ENCODE results near the gene ST7.
"Not testable (repeated sequence)": the region's sequence is repeated elsewhere in the genome, so short reads cannot be mapped to it uniquely, and the experiment has no call there.

The ST7 gene

DNA sequence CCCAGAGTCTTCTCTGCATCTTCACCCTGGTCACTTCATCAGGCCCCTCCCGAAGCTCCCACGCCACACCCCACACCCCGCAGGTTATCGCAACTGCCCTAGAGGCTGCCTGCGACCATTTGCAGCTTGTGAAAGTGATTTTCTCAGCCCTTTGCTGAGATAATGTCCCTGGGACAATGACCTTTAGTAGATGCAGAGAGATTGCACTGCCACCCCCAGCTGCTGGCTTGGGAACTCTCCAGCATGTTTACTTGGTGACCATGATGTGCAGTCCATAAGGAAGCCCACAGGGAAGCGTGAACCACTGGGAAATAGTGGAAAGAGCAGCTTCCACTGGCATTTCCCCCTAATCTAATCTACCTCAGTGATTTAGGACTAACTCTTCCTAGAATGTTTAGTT, 272.2 kb downstream of the ST7 start:
- DNase-seq (ENCODE audit: low read depth in 3 of 3), result no peak

DNA sequence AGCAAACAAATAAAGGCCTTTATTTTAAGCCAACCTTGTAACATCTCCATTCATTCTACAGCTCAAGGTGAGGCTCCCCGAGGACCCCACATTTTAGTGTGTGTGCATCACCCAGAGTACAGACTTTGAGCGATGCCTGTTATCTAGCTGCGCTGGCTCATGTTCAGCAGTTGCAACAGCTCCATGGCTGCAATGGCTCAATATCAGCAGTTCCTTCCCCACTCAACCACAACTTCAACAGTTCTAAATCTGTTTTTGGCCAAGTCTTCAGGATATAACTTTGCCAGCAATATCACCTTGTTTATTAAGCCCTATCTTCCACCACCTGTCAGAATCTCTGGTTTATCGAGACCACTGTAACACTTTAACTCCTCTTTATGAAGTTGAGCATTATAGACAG, 273.8 kb downstream of the ST7 start:
- no peak for DNase-seq (ENCODE audit: low read depth in 3 of 3)

DNA sequence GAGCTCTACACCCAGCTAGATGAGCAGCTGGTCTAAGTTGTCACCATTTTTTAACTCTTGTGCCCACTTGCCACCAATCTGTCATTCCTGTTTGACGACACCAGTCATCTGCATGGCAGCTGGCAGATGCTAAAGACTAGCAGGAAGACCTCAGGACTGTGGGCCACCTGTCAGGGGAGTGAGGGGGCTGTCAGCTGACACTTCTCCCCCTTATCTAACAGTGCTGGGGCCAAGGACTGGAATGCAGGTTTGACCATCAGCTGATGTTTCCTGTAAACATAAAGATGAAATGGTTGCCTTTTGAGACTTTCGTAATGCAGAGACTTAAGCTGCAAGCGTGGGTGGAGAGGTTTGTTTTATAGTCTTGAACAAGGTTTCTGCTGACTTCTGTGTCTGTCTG, 276.0 kb downstream of the ST7 start:
- no peak for DNase-seq (ENCODE audit: low read depth in 3 of 3)

DNA sequence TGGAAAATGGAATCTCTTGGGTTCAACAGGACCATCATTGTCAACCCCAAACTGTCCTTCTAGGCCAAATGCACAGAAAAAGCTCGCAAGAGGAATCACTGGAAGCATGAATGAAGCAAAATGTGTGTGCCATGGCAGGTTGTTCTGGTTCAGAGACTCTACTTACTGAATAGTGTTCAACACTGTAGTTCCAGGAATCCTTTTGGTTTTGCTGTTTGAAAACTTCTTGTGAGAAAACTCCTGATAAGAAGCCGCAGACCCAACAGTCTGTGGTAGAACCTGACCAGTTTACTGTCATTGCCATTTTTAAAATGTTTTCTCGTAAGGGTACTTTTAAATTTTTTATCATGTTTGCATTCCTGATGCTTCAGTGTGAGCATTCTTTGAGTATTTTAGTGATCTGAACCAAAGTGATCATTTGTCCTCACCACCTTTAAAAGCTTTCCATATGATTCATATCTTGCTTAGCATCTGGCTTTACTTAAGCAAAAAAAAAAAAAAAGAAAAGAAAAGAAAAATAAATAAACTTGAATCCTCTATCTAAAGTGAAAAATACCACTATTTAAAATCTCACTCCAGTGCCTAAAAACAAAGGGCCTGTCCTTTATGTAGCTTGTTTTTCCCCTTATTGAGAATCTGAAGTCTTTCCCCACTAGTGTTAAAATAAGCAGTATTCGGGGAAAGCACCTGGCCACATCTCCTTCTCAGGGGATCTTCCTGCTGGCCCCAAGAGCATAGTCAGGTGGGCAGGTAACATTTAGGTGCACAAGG, 277.2 kb downstream of the ST7 start:
- no peak for DNase-seq (ENCODE audit: low read depth in 3 of 3)

DNA sequence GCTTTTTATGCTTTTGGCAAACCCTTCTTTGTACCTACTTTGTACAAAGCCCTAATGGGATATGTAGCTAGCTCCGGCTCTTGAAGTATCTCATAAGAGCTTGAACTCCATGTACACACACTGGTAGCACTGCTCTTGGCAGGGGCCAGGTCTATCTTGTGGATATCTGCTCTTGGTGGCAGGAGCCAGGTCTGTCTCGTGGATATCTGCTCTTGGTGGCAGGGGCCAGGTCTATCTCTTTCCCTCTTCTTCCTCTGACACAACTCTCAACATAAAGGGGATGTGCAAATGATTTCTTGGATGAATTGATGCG, 277.7 kb downstream of the ST7 start:
- no peak for DNase-seq (ENCODE audit: low read depth in 3 of 3)

DNA sequence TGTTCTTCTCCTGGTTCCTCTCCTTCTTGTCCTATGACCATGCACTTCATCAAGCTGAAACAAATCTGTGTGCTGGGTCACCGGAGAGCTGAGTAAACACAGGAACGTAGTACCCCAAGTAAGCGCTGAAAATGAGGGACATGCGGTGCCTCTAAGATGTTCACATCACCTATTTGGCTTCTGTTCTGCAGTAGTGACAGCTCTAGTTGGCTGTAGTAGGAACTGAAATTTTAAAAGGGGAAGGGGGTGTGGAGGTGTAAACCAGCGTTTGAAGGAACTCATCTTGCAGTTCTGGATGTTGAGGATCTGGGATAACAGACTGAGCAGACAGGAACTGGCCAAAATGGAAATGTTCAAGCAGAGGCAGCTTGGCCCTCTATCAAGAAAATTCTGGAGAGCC, 284.3 kb downstream of the ST7 start:
- DNase-seq (ENCODE audit: low read depth in 3 of 3), result no peak

DNA sequence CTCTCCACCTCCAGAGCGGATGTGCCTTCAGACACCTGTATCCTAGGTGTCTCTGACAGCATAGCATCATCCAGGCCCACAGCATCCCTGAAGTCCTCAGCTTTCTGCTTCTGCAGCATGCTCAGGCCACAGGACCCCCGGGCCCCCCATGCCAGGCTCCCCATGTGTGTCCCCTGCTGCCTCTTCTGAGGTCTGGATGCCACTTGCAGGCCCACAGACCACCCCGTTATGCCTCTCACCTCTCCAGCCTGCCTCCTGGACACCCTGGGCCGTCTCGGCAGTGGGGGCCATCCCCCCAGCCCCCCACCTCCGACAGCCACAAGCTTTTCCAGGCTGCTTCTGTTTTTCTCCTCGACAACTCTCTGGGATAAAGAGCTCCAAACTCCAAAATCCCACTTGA, 285.2 kb downstream of the ST7 start:
- no peak for DNase-seq (ENCODE audit: low read depth in 3 of 3)

DNA sequence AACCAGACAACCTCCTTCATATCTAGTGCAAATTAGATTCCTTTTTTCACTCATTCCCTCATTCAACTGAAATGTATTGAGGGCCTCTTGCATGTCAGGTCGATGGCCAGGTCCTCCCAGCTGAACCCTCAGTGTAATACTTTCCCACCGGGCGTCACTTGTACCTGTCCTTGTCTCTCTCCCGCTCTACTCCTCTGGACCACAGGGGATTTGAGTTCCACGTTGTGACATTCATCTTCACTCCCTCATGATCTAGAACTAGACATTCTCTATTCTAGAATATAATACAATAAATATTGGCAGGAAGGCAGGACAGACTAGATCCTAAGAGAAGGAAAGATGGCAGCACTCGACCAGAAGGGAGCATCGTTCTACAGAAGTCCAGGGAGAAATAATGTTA, 285.6 kb downstream of the ST7 start:
- DNase-seq (ENCODE audit: low read depth in 3 of 3), result no peak

DNA sequence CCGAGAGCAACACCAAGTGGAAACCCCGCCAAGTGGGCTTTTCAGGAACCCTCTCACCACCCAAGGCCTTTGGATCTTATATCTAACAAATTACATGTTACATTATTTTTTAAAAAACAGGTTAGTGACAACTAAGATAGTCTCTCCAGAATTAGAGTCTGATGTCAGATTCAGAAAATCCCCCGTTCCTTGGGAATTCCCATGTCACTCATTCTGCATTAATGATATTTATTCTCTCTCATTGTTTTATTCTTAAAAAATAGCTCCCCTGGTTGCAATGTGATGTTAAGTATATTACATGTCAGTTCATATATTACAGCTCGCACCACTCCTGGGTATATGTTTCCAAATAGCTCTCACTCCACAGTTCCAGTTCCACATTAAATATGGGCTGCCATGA, 287.8 kb downstream of the ST7 start:
- DNase-seq (ENCODE audit: low read depth in 3 of 3), result no peak

DNA sequence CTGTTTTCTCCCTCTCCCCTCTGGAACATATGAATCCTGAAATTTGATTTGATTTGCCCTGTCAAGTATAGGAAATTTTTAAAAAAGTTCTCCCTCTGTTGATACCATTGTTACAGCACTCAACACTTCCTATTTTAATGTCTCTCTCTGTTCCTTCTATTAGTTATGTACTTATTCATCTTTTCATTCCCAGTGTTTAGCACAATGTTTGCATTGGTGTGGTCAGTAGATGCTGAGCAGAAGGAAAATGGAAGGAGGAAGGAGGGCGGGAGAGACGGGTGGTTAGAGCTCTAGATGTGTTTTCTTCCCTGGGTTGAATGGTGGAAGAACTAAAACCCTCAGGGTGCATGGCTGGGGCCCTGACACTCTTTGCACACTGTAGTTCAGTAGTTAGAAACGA, 290.1 kb downstream of the ST7 start:
- DNase-seq (ENCODE audit: low read depth in 3 of 3), result no peak

DNA sequence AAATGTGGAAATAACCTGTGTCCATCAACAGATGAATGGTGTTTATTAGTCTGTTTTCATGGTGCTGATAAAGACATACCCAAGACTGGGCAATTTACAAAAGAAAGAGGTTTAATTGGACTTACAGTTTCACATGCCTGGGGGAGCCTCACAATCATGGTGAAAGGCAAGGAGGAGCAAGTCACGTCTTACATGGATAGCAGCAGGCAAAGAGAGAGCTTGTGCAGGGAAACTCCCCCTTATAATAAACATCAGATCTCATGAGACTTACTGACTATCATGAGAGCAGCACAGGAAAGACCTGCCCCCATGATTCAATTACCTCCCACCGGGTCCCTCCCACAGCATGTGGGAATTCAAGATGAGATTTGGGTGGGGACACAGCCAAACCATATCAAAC, 292.4 kb downstream of the ST7 start:
- DNase-seq (ENCODE audit: low read depth in 3 of 3), result not testable (repeated sequence)

DNA sequence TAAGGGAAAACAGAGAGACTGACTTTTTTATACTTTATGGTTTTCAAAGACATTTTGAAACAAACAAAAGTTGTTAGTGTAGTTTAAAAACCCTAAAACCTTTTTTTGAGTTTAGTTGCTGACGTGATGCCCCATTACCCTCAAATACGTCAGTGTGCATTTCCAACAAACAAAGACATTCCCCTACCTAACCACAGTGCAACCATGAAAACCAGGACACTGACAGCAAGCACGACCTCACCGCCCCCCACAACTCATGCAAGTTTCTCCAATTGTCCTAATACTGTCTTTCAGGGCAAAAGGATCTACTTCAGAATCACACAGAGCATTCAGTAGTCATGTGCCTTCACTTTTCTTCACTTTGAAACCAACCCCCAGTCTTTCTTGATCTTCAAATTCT, 294.5 kb downstream of the ST7 start:
- DNase-seq (ENCODE audit: low read depth in 3 of 3), result no peak

DNA sequence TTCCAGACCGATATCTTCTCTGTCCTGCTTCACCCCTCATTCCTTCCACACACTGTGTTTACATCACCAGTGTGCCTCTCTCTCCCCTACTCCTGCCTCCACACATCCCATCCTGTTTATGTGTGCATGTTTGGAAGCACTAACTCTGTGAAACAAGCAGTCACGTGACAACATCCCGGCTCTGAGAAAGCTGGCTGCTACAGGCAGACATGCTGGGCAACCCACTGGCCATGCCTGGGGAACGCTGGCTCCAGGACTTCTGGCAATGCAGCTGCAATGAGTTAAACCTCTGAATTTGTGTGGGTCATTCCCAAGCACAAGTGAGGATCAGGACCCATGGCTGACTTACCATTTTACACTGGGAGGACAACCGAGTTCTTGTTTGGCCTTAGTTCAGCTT, 295.5 kb downstream of the ST7 start:
- DNase-seq (ENCODE audit: low read depth in 3 of 3), result no peak

DNA sequence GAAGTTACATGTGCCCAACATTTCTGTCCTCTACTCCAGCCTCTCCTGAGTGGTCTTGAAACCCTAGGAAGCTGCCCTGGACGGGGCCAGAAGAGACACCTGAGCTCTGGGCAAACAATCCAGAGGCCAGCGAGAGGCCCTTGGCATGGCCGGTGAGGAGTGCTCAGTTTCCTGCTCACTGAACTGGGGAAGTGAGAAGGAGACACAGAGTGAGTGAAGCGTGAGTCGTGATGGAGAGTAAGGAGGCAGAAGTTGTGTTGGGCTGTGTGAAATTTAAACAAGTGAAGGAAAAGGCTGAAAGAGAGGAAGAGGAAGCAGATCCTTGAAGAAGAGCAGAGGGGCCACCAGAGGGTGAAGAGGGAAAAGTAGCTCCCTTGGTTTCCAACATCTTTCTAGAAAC, 296.4 kb downstream of the ST7 start:
- DNase-seq (ENCODE audit: low read depth in 3 of 3), result no peak

DNA sequence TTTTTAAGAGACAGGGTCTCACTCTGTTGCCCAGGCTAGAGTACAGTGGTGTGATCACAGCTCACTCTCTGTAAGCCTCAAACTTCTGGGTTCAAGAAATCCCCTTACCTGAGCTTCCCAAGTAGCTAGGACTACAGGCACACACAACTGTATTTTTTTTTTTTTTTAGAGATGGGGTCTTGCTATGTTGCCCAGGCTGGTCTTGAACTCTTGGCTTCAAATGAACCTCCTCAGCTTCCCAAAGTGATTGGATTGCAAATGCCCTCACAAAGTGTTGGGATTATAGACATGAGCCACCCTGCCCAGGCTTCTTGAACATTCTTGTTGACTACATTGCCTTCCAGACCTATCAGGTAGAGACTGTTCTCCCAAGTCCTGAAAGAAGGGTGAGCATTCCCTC, 296.9 kb downstream of the ST7 start:
- DNase-seq (ENCODE audit: low read depth in 3 of 3), result no peak

DNA sequence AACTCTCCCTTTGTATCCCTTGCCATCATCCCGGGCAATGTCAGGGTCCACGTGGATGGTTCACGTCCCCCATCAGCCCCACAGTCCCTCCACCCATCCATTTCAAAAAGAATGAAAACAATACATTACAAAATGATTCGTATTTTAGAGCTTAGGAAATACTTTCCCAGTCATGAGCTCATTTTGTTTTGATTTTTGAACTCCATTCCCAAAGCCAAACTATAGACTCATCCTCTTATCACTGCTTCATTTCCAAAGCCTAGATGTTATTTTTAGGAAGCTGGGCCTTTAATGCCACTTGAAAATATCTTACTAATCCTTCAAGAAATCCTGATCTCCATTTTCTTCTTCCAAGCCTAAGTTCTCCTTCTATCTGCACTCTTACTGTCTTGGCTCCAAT, 297.5 kb downstream of the ST7 start:
- no peak for DNase-seq (ENCODE audit: low read depth in 3 of 3)

DNA sequence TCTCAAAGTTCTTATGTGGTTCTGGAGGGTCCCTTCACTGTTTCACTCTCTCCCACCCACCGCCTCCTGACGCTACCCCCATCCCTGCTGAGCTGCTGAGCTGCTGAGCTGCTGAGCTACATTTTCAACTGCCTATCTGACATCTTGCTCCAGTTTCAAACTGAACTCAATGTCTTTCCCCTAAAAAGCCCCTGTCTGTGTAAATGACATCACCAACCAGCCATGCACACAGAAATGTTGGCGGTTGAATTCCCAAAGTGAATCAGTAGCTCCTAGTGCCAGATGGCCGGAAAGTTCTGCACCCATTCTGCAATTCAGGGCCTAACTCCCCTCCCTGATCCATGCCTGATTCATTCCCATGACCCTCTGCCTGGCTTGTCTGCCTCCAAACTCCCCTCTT, 298.4 kb downstream of the ST7 start:
- no peak for DNase-seq (ENCODE audit: low read depth in 3 of 3)

DNA sequence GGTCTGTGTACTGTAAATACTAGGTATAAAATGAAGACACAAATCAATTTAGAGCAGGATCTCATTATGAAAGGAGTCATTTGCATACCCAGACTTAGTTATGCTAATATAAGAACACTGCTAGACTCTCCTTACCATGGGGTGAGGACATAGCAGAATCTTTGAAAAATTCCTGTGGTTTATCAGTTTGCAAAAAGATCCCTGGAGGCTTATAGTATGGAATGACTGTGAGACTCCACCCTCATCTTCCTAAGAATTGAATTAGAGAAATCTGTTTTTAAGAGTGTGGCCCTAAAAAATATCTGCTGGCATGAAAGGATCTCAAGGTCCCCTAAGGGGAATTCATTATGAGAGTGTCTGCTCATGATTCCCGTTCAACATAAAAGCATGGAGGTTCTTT, 306.3 kb downstream of the ST7 start:
- no peak for DNase-seq (ENCODE audit: low read depth in 3 of 3)

DNA sequence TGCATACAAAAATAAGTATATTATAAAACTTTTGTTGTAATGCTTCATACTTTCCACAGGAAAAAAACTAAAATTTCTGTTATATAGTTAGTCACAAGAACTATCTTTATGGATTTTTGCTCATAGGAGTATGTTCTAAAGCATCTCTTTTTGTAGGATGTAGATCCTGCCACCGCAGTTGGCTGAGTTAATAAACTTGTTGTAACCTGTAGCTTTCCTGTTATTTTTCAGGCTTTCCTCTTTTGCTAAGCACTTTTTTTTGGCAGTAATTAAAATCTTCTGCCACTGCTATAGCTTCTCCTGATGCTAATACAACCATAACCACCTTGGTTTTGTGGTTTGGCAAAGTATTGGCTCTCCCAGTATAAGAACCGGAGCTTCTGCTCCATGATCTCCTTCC, 309.2 kb downstream of the ST7 start:
- no peak for DNase-seq (ENCODE audit: low read depth in 3 of 3)

DNA sequence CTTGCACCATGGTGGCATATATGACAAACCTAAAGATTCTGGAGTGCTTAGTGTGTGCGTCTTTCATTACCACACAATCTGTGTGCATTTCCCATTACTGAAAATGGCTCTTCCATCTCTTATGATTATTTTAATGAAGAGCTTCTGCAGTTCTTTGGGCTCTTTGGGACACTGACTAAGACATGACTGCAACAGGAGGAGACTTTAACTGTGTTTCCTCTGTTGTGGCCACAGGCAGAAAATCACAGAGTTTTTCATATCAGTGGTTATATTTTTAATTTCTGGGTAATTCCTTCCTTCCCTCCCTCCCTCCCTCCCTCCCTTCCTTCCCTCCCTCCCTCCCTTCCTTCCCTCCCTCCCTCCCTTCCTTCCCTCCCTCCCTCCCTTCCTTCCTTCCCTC, 311.4 kb downstream of the ST7 start:
- DNase-seq (ENCODE audit: low read depth in 3 of 3), result no peak

DNA sequence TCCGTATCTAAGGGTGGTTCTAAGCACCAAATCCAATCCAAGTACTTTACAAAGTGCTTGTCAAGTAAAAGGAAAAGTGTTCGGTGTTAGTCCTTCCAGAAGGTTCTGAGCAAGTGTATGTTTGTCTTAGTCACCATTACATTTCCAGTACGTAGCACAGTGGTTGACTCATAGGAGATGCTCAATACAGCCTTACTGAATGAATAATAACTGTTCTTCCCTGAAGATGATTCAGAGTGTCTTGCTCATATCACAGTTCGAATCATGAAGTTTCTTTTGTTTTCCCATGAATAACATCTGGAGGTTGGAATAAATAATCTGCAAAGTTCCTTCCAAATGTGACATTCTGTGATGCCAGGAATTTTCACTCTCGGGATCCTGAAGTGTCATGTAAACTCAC, 316.1 kb downstream of the ST7 start:
- no peak for DNase-seq (ENCODE audit: low read depth in 3 of 3)

DNA sequence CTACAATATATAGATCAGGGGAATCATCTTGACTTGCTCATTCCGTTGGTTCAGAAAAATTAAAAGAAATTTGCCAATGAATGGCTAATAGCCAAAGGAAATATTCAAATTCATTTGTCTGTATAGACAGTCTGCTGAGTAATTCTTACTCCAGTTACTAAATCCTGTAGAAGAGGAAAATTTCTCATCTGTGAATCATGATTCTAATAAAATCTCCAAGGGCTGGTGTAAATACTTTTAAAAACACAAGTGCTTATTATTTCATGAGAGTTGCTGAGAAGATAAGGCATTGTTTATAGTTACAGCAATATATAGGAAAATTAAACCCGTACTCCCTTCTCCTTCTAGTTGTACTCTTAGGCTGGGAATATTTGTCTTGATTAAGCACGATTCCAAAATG, 316.6 kb downstream of the ST7 start:
- DNase-seq (ENCODE audit: low read depth in 3 of 3), result no peak

DNA sequence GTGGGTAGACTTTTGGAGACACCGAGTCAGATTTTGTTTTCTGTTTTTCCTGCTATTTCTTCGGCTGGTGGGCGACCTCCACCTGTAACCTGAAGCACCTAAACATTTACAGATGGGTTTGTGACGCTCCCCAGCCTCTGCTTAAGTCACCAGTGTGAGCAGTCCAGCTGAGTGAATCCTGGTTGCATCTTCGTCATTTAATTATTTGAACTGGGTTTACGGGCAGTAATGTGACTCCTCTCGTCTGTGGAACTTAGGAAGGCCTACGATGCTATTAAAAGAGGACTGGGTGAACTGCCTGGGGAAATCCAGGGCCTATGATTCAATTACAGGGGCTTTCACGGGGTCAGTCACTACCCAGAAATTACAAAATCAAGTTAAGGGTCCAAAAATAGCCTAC, 317.1 kb downstream of the ST7 start:
- no peak for DNase-seq (ENCODE audit: low read depth in 3 of 3)

DNA sequence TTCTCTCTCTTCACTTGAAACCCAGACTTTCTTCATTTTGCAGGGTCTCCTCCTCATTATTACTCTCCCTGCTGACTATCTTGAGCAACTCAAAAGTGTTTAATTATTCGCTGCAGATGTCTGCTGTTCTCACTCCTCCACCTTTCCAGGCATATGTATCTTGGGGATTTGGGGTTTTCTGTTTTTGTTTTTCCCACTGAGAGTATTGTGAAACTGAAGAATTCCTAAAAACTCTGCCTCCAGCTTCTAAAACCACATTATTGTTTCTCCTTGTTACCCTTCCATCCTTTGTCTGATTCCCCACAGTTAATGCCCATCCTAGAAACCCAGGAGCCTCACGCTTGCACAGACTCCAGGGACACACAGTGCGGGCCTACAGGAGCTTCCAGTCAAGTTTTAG, 318.3 kb downstream of the ST7 start:
- DNase-seq (ENCODE audit: low read depth in 3 of 3), result no peak
